Liver (tissue), 3 donors: ENCODE data around the gene EIF4ENIF1.

Source experiments
- FOXA1 ChIP-seq: IDR thresholded peaks from 2 replicates; pipeline ENCODE4 v1.6.1; 2016; ENCODE audit warnings: antibody characterized with exemption
- HNF4G ChIP-seq: IDR thresholded peaks from 2 replicates; pipeline ENCODE4 v1.6.1; 2016; ENCODE audit warnings: antibody characterized with exemption
- JUND ChIP-seq, 2 donors: IDR thresholded peaks; 2 replicates each; pipeline ENCODE4 v1.6.1; 2016; ENCODE audit warnings: antibody characterized with exemption in 2 of 2
- RXRA ChIP-seq, 2 donors: IDR thresholded peaks; 2 replicates each; pipeline ENCODE4 v1.6.1; 2017 to 2018; ENCODE audit warnings: antibody characterized with exemption in 2 of 2, mild to moderate bottlenecking in 1 of 2
- SP1 ChIP-seq: IDR thresholded peaks from 2 replicates; pipeline ENCODE4 v1.6.1; 2018; ENCODE audit warnings: antibody characterized with exemption, mild to moderate bottlenecking
- YY1 ChIP-seq: IDR thresholded peaks from 2 replicates; pipeline ENCODE4 v1.6.1; 2016; ENCODE audit warnings: antibody characterized with exemption, mild to moderate bottlenecking
- TF ChIP-seq, protein P1 (sequence below): fragments of 150-350 bp; IDR thresholded peaks from 2 replicates; pipeline ENCODE4 v1.5.1; 2017; ENCODE audit warnings: improper control_type of control experiment, low read depth, low read length; ENCODE audit not compliant: missing input control
- TF ChIP-seq, protein P2 (sequence below): IDR thresholded peaks from 2 replicates; pipeline ENCODE4 v1.6.1; 2016; ENCODE audit warnings: antibody characterized with exemption
- TF ChIP-seq, protein P3 (sequence below): IDR thresholded peaks from 2 replicates; pipeline ENCODE4 v1.6.1; 2016; ENCODE audit warnings: antibody characterized with exemption
- donor health status: healthy.
- donor health status: healthy.

DNA sequence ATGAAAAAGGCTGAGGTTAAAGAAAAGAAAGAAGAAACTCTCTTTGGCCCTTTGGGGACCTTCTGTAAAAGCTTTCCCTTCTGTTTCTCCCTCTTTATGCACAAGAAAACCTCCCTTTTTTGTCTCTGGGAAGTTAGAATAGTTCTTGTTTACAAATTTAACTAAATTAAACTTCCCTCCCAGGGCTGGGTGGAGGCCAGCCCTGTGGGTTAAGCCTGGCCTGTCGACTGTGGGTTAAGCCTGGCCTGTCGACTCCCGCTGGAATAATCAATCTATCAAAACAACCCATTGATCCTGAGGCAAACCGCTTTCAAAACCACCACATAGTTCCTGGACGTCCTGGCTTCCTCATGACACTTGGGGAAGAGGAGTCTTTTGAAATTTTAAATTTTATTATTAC is 91.4 kb downstream of the EIF4ENIF1 start:
- TF ChIP-seq, protein P1, sequence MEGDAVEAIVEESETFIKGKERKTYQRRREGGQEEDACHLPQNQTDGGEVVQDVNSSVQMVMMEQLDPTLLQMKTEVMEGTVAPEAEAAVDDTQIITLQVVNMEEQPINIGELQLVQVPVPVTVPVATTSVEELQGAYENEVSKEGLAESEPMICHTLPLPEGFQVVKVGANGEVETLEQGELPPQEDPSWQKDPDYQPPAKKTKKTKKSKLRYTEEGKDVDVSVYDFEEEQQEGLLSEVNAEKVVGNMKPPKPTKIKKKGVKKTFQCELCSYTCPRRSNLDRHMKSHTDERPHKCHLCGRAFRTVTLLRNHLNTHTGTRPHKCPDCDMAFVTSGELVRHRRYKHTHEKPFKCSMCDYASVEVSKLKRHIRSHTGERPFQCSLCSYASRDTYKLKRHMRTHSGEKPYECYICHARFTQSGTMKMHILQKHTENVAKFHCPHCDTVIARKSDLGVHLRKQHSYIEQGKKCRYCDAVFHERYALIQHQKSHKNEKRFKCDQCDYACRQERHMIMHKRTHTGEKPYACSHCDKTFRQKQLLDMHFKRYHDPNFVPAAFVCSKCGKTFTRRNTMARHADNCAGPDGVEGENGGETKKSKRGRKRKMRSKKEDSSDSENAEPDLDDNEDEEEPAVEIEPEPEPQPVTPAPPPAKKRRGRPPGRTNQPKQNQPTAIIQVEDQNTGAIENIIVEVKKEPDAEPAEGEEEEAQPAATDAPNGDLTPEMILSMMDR = no peak
- TF ChIP-seq, protein P2, sequence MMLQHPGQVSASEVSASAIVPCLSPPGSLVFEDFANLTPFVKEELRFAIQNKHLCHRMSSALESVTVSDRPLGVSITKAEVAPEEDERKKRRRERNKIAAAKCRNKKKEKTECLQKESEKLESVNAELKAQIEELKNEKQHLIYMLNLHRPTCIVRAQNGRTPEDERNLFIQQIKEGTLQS = no peak
- TF ChIP-seq RXRA (IDR thresholded peaks at IDR 0.05) (no peak), FOXA1 (no peak), JUND (IDR thresholded peaks at IDR 0.05) (no peak), YY1 (peak; percentile 4), HNF4G (no peak), SP1 (no peak)
- TF ChIP-seq, protein P3, sequence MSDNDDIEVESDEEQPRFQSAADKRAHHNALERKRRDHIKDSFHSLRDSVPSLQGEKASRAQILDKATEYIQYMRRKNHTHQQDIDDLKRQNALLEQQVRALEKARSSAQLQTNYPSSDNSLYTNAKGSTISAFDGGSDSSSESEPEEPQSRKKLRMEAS = no peak
